Calu3 (cell line): ENCODE results near the gene ZNF80. TPM values are rescaled to one million over a fixed set of nuclear protein-coding genes. Genes with fewer than 3 reads are reported as not detected.

Source experiments
- BruUV-seq: library from RNA; stranded (reverse); fragments of 400-500 nt; replicated peaks from 2 replicates; lab custom pipeline; 2021; lab: Mats Ljungman, UMichigan
- CTCF ChIA-PET: fragments of 300-600 bp; sonication (Branson Sonifier 250); formaldehyde crosslinking; loops from one replicate; lab custom pipeline; 2022; ENCODE audit warnings: antibody characterized with exemption; lab: Charles Lee
- DNase-seq: peaks from one replicate; pipeline ENCODE4 v3.0.0; 2022
- H3K27ac Mint-ChIP-seq: one replicate; pipeline ENCODE4 v1.8.0; 2022; ENCODE audit warnings: mixed read lengths; ENCODE audit not compliant: unreplicated experiment
- H3K27me3 Mint-ChIP-seq: one replicate; pipeline ENCODE4 v1.8.0; 2022; ENCODE audit warnings: mixed read lengths; ENCODE audit not compliant: unreplicated experiment
- H3K36me3 Mint-ChIP-seq: one replicate; pipeline ENCODE4 v1.8.0; 2022; ENCODE audit warnings: mild to moderate bottlenecking, moderate library complexity, mixed read lengths; ENCODE audit not compliant: insufficient read depth, unreplicated experiment
- H3K4me1 Mint-ChIP-seq: one replicate; pipeline ENCODE4 v1.8.0; 2022; ENCODE audit warnings: mild to moderate bottlenecking, low read depth, mixed read lengths; ENCODE audit not compliant: unreplicated experiment
- H3K4me3 Mint-ChIP-seq: one replicate; pipeline ENCODE4 v1.8.0; 2022; ENCODE audit warnings: mild to moderate bottlenecking, low read depth, moderate library complexity, mixed read lengths; ENCODE audit not compliant: unreplicated experiment
- H3K9me3 Mint-ChIP-seq: one replicate; pipeline ENCODE4 v1.8.0; 2022; ENCODE audit warnings: low read depth, mixed read lengths; ENCODE audit not compliant: unreplicated experiment
- intact Hi-C: fragments of 100-400 bp; cut with micrococcal nuclease; formaldehyde crosslinking; loops from one replicate; pipeline ENCODE4 v1.10.0; 2022; ENCODE audit not compliant: unreplicated experiment
- total RNA-seq: library from RNA; stranded (reverse); gene quantifications from 2 replicates; pipeline ENCODE4 v1.2.3, GENCODE V29; 2022
- TF ChIP-seq, protein P1 (sequence below): fragments of 200-600 bp; IDR thresholded peaks from one replicate; pipeline ENCODE4 v1.8.0; 2022; ENCODE audit warnings: antibody characterized with exemption; ENCODE audit not compliant: unreplicated experiment

The ZNF80 gene
- total RNA-seq, 1 experiment from 2014 or later = not detected

DNA sequence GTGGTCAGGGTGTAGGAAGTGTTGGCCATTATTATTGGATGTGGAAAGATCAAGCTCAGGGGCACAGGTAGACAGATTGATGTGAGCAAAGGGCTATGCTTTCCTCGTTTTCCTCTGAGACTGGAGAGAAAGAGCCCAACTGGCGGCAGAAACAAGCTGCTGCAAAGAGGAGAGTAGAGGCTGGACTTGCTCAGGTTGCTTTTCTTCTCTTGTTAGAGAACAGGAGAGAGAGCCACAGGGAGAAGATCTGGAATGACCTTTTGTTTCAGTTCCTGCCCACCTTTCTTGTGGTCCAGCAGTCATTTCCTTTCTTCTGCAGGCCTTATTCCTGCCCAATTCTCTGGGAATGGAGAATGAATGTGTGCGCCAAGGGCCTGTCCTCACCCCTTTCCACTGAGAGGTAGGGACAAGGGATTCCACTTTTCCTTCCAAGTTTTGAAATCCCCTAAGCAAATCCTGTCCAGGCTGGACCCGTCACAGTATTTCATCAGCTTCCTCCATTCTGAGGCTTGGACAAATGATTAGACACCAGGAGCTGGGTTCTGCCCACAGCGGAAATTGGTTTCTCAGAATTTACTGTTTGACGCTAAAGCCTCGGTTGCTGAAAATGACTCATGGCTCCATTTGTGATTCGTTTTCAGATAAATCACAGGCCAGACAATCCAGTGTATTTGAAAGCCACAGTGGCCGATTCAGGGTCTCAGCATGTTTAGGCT lies 16.1 kb downstream of the ZNF80 start:
- Mint-ChIP-seq H3K36me3 (no peaks in the 10 kb centered on the region), H3K4me1 (no peaks in the 10 kb centered on the region), H3K27ac (no peak overlapping the region), H3K4me3 (no peak overlapping the region), H3K27me3 (peaks cover 13% of the 10 kb centered on the region), H3K9me3 (no peaks in the 10 kb centered on the region)
- intact Hi-C loops = no loop called here
- TF ChIP-seq, protein P1, sequence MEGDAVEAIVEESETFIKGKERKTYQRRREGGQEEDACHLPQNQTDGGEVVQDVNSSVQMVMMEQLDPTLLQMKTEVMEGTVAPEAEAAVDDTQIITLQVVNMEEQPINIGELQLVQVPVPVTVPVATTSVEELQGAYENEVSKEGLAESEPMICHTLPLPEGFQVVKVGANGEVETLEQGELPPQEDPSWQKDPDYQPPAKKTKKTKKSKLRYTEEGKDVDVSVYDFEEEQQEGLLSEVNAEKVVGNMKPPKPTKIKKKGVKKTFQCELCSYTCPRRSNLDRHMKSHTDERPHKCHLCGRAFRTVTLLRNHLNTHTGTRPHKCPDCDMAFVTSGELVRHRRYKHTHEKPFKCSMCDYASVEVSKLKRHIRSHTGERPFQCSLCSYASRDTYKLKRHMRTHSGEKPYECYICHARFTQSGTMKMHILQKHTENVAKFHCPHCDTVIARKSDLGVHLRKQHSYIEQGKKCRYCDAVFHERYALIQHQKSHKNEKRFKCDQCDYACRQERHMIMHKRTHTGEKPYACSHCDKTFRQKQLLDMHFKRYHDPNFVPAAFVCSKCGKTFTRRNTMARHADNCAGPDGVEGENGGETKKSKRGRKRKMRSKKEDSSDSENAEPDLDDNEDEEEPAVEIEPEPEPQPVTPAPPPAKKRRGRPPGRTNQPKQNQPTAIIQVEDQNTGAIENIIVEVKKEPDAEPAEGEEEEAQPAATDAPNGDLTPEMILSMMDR = no peak
- no TSS peak for BruUV-seq
- CTCF ChIA-PET = no interaction called here
- DNase-seq = no peak

DNA sequence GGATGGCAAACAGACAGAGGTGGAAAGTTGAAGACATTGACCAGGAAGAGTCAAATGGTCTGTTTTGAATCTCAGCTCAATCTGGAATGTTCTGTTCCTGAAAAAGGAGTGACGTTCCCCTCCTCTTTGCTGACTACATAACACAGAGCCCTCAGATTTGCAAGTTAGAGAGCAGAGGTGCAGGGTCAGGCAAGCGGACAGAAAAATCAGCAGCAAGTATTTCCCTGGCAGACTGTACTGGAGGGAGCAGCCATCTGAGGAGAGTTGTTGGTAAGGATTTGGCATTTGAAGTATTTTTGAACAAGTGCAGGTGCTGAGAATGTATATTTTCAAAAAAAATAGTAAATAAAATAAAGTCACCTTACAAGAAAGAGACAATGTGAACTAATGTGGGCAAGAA lies 17.6 kb downstream of the ZNF80 start:
- H3K4me1 Mint-ChIP-seq = no peaks in the 10 kb centered on the region
- BruUV-seq = no TSS peak
- H3K9me3 Mint-ChIP-seq = no peaks in the 10 kb centered on the region
- CTCF ChIA-PET = no interaction called here
- H3K4me3 Mint-ChIP-seq = no peak overlapping the region
- H3K27me3 Mint-ChIP-seq = peaks cover 13% of the 10 kb centered on the region
- H3K36me3 Mint-ChIP-seq = no peaks in the 10 kb centered on the region
- TF ChIP-seq, protein P1 = no peak
- no peak overlapping the region for H3K27ac Mint-ChIP-seq
- intact Hi-C loops = no loop called here
- no peak for DNase-seq

DNA sequence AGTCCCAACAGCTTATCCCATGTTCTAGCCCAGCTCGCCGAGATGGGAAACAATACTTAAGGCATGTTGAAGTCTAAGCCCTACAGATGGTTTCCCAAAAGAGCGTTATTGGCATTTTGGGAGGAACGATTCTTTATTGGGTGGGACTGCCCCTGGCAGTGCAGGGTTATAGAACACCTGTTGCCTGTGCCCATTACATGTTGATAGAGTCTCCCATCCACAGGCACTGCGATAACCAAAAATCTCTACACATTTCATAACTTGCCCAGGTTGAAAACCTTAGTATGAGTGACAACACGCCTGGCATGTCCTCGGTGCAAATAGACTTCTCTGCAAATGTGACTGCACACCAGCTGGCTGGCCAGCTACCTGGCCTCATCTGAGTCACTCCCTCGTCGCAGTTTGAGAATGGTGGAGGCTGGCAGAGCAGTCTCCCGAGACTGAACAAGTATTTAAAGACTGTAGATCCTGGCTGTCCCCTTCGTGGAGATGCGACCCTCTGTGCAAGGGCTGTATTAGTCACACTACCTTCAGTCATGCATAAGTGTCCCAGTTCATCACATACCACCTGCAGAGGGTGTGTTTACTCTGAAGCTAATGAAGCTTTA lies 18.7 kb downstream of the ZNF80 start:
- CTCF ChIA-PET = no interaction called here
- DNase-seq = no peak
- Mint-ChIP-seq H3K27me3 (peaks cover 13% of the 10 kb centered on the region), H3K27ac (no peak overlapping the region), H3K9me3 (no peaks in the 10 kb centered on the region), H3K36me3 (no peaks in the 10 kb centered on the region), H3K4me1 (no peaks in the 10 kb centered on the region), H3K4me3 (no peak overlapping the region)
- BruUV-seq = no TSS peak
- intact Hi-C loops = no loop called here
- TF ChIP-seq, protein P1 = no peak

DNA sequence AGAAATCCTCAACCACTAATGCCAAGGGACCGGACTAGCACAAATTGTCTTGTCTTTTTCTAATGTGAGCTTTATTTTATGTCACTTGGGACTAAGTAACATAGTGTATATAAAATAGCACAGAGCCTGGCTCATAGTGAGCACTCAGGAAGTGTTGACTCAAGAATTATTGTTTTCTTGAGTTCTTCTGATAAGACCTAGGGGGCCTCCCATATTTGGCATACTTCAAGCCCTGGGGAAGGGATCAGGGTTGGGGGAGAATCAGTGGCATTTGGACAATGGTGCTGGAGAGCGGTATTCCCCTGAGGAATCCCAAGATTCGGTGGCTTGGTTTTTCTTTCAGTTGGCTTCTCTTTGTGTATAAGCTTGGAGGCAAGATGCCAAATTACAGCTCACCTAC lies 19.4 kb downstream of the ZNF80 start:
- no peak for DNase-seq
- H3K27me3 Mint-ChIP-seq = peaks cover 13% of the 10 kb centered on the region
- CTCF ChIA-PET = no interaction called here
- TF ChIP-seq, protein P1 = no peak
- H3K4me3 Mint-ChIP-seq = no peak overlapping the region
- no peaks in the 10 kb centered on the region for H3K4me1 Mint-ChIP-seq
- no peaks in the 10 kb centered on the region for H3K36me3 Mint-ChIP-seq
- intact Hi-C loops = no loop called here
- H3K9me3 Mint-ChIP-seq = no peaks in the 10 kb centered on the region
- no TSS peak for BruUV-seq
- H3K27ac Mint-ChIP-seq = no peak overlapping the region
